GM18909 (cell line): ENCODE measurements around the gene MERTK.
"Not testable (repeated sequence)": the region's sequence is repeated elsewhere in the genome, so short reads cannot be mapped to it uniquely, and the experiment has no call there.

Experiments used
- ATAC-seq: cut with Tn5 transposase; IDR thresholded peaks from one replicate; pipeline ENCODE4 v1.9.1; 2021; ENCODE audit warnings: mild to moderate bottlenecking; ENCODE audit not compliant: unreplicated experiment, poor library complexity

Gene MERTK

DNA sequence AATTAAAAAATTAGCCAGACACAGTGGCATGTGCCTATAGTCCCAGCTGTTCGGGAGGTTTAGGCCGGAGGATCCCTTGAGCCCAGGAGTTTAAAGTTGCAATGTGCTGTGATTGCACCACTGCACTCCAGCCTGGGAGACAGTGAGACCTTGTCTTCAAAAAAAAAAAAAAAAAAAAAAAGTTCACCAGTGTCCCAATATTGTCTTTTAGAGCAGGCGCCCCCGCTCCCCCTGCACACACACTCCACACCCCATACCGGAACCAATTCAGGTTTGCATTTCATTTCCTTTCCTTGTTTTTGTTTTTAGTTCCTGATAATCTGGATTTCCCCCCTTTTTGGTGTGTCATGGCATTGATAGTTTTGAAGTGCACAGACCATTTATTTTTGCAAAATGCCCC lies 167.1 kb downstream of the MERTK start:
- no peak for ATAC-seq

GRCh38 chr2:112065966-112066365 lies 167.6 kb downstream of the MERTK start:
- ATAC-seq, result no peak

DNA sequence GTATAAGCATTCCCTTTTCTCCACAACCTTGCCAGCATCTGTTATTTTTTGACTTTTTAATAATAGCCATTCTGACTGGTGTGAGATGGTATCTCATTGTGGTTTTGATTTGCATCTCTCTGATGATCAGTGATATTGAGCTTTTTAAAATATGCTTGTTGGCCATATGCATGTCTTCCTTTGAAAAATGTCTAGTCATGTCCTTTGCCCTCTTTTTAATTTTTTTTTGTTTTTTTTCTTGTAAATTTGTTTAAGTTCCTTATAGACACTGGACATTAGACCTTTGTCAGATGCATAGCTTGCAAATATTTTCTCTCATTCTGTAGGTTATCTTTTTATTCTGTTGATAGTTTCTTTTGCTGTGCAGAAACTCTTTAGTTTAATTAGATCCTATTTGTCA lies 171.4 kb downstream of the MERTK start:
- not testable (repeated sequence) for ATAC-seq

- no peak for ATAC-seq
Observed at GRCh38 chr2:112073875-112074274, 175.5 kb downstream of the MERTK start.

GRCh38 chr2:112074506-112074905 lies 176.1 kb downstream of the MERTK start:
- ATAC-seq, result no peak

GRCh38 chr2:112075490-112076260 lies 177.3 kb downstream of the MERTK start:
- ATAC-seq, result no peak

GRCh38 chr2:112077814-112078213 lies 179.4 kb downstream of the MERTK start:
- ATAC-seq, result no peak
